B cell (primary cell): ENCODE results near the gene FAM98A. TPM values are rescaled to one million over a fixed set of nuclear protein-coding genes. Genes with fewer than 3 reads are reported as not detected.

ENCODE experiments used
- ATAC-seq: fragments of 200-7000 bp; cut with Tn5 transposase; one replicate; pipeline ENCODE4 v1.10.0; 2021; ENCODE audit warnings: low read depth, mild to moderate bottlenecking, moderate number of reproducible peaks, moderate library complexity
- CTCF ChIA-PET: fragments of 350-600 bp; sonication (Branson Sonifier 250); formaldehyde crosslinking; loops from one replicate; lab custom pipeline; 2021; ENCODE audit warnings: antibody characterized with exemption, inconsistent platforms; lab: Charles Lee
- POLR2A ChIA-PET: fragments of 350-600 bp; sonication (Branson Sonifier 250); formaldehyde crosslinking; loops from one replicate; lab custom pipeline; 2021; ENCODE audit warnings: antibody characterized with exemption; lab: Charles Lee
- DNase-seq: peaks from one replicate; pipeline ENCODE4 v3.0.0; 2013
- H2AFZ ChIP-seq: 2 replicates; pipeline ENCODE4 v1.6.1; 2012; ENCODE audit warnings: mild to moderate bottlenecking, low read depth, low read length; ENCODE audit not compliant: insufficient read depth, poor library complexity, severe bottlenecking
- H3K27ac ChIP-seq, 2 donors: 1 replicate in 1 of 2; 2 replicates in 1 of 2; pipeline ENCODE4 v1.5.1; 2012 to 2013; ENCODE audit warnings: low read length in 2 of 2, mild to moderate bottlenecking in 2 of 2, moderate library complexity in 1 of 2
- H3K27me3 ChIP-seq, 4 experiments: fragments of 200-600 bp in 1 of 4; sonication (generic) in 1 of 4; replicated peaks in 1 of 4; 1 replicate in 2 of 4; 2 replicates in 2 of 4; pipeline versions ENCODE4 v1.6.1 to v1.7.0; 2013 to 2016; ENCODE audit warnings: low read length in 3 of 4, mild to moderate bottlenecking in 2 of 4, mixed read lengths in 1 of 4, moderate library complexity in 1 of 4; ENCODE audit not compliant: insufficient read depth in 4 of 4, control insufficient read depth in 3 of 4; ENCODE audit errors: control extremely low read depth in 1 of 4
- H3K36me3 ChIP-seq, 2 experiments: replicated peaks in 1 of 2; 1 replicate in 1 of 2; 2 replicates in 1 of 2; pipeline versions ENCODE4 v1.6.1 to v1.7.1; 2013; ENCODE audit warnings: low read length in 1 of 2; ENCODE audit not compliant: insufficient read depth in 2 of 2, control insufficient read depth in 1 of 2; ENCODE audit errors: control extremely low read depth in 1 of 2, extremely low read depth in 1 of 2
- H3K4me1 ChIP-seq, 2 donors: fragments of 200-600 bp in 1 of 2; sonication (generic) in 1 of 2; 1 replicate in 1 of 2; 2 replicates in 1 of 2; pipeline versions ENCODE4 v1.5.1 to v1.6.1; 2013 to 2017; ENCODE audit warnings: low read length in 2 of 2; ENCODE audit not compliant: control insufficient read depth in 2 of 2, insufficient read depth in 2 of 2
- H3K4me2 ChIP-seq: replicated peaks from 2 replicates; pipeline ENCODE3; 2012; ENCODE audit warnings: mild to moderate bottlenecking, low read depth, low read length; ENCODE audit not compliant: poor library complexity, severe bottlenecking
- H3K4me3 ChIP-seq, 5 experiments: fragments of 200-600 bp in 1 of 5; sonication (generic) in 1 of 5; 1 replicate in 3 of 5; 2 replicates in 2 of 5; pipeline versions ENCODE4 v1.5.1 to v1.7.0; 2011 to 2016; ENCODE audit warnings: low read length in 4 of 5, mild to moderate bottlenecking in 4 of 5, low read depth in 2 of 5, control low read depth in 1 of 5, moderate library complexity in 1 of 5; ENCODE audit not compliant: insufficient read depth in 1 of 5; ENCODE audit errors: control extremely low read depth in 1 of 5, extremely low read depth in 1 of 5
- H3K79me2 ChIP-seq: fragments of 200-600 bp; sonication (generic); one replicate; pipeline ENCODE4 v1.6.0; 2016; ENCODE audit warnings: low read length; ENCODE audit not compliant: control insufficient read depth, insufficient read depth
- H3K9ac ChIP-seq: fragments of 200-600 bp; sonication (generic); 2 replicates; pipeline ENCODE4 v1.6.1; 2017; ENCODE audit warnings: mild to moderate bottlenecking, low read length, moderate library complexity
- H3K9me3 ChIP-seq, 3 donors: one replicate each; pipeline versions ENCODE4 v1.6.1 to v1.7.1; 2013; ENCODE audit warnings: low read length in 2 of 3; ENCODE audit not compliant: control insufficient read depth in 2 of 3, insufficient read depth in 1 of 3; ENCODE audit errors: control extremely low read depth in 1 of 3
- H4K20me1 ChIP-seq: 2 replicates; pipeline ENCODE4 v1.6.0; 2012; ENCODE audit warnings: mild to moderate bottlenecking, low read length; ENCODE audit not compliant: insufficient read depth, control insufficient read depth, poor library complexity, severe bottlenecking
- H3K27ac Mint-ChIP-seq: one replicate; pipeline ENCODE4 v1.8.0; 2021; ENCODE audit warnings: mixed read lengths
- H3K27me3 Mint-ChIP-seq: one replicate; pipeline ENCODE4 v1.8.0; 2021; ENCODE audit warnings: mixed read lengths
- H3K4me1 Mint-ChIP-seq: one replicate; pipeline ENCODE4 v1.8.0; 2021; ENCODE audit warnings: mixed read lengths
- H3K4me3 Mint-ChIP-seq: one replicate; pipeline ENCODE4 v1.8.0; 2021; ENCODE audit warnings: mixed read lengths
- H3K9me3 Mint-ChIP-seq: one replicate; pipeline ENCODE4 v1.8.0; 2022; ENCODE audit warnings: mixed read lengths; ENCODE audit not compliant: insufficient read depth
- CTCF ChIP-seq: fragments of 200-600 bp; IDR thresholded peaks from one replicate; pipeline ENCODE4 v1.8.0; 2022; ENCODE audit warnings: antibody characterized with exemption, mild to moderate bottlenecking
- EZH2 ChIP-seq: IDR thresholded peaks from 2 replicates; pipeline ENCODE4 v1.6.1; 2012; ENCODE audit warnings: borderline replicate concordance, low read depth, mild to moderate bottlenecking, moderate library complexity, low read length; ENCODE audit not compliant: insufficient read depth, poor library complexity, severe bottlenecking
- WGBS: methylation state at CpG from one replicate; pipeline ENCODE4 v1.1.5; 2013; ENCODE audit warnings: missing lambda C conversion rate; ENCODE audit not compliant: insufficient coverage; 5-methylcytosine and 5-hydroxymethylcytosine counted together
- intact Hi-C: fragments of 100-400 bp; cut with micrococcal nuclease; formaldehyde crosslinking; loops from one replicate; pipeline ENCODE4 v1.10.0; 2022
- polyA plus RNA-seq: library from polyadenylated mRNA; depleted of rRNA; stranded (reverse); fragments of >200 nt; gene quantifications from 2 replicates; pipeline ENCODE4 v1.2.3, GENCODE V29; 2012
- total RNA-seq, 2 donors: library from RNA; stranded (reverse); fragments of 120-200 nt in 1 of 2; gene quantifications; 1 replicate in 1 of 2; 2 replicates in 1 of 2; pipeline versions ENCODE4 v1.2.3 to v1.2.4, GENCODE V29; 2013 to 2022

FAM98A gene
- total and polyA plus RNA-seq, 2 donors (not counting 1 experiment from before 2014, with no cell fraction given): 8.1 to 32.1 TPM

GRCh38 chr2:33573657-33574056 is 25.4 kb downstream of the FAM98A start:
- no peaks in the 10 kb centered on the region for H4K20me1 ChIP-seq
- H3K27me3 ChIP-seq: no peaks in the 10 kb centered on the region
- 97% methylated on average over 3 of the region's 6 CpGs for WGBS
- TF ChIP-seq EZH2 (no peak), CTCF (no peak)
- Mint-ChIP-seq H3K27me3 (no peaks in the 10 kb centered on the region), H3K27ac (no peak overlapping the region), H3K4me3 (no peak overlapping the region), H3K9me3 (no peaks in the 10 kb centered on the region), H3K4me1 (peaks cover 5% of the 10 kb centered on the region)
- no peak overlapping the region for H2AFZ ChIP-seq
- ChIA-PET CTCF (interaction anchor here (1.1 to 5.0 kb wide), 2 partner anchors 10 to 15 kb away, joined by 3 to 28 read pairs; no protein-coding TSS in a partner anchor), POLR2A (no interaction called here)
- peaks cover 0 to 1% (median 0%) of the 10 kb centered on the region in 3 donors for H3K9me3 ChIP-seq
- DNase-seq: no peak
- H3K27ac ChIP-seq: no peak overlapping the region
- no peak for ATAC-seq
- H3K4me3 ChIP-seq: no peak overlapping the region
- H3K79me2 ChIP-seq: no peaks in the 10 kb centered on the region
- intact Hi-C loops: no loop called here
- no peak overlapping the region for H3K4me2 ChIP-seq
- no peak overlapping the region for H3K9ac ChIP-seq
- H3K36me3 ChIP-seq: no peaks in the 10 kb centered on the region
- H3K4me1 ChIP-seq: no peaks in the 10 kb centered on the region

GRCh38 chr2:33570681-33571080 is 28.4 kb downstream of the FAM98A start:
- CTCF ChIA-PET: interaction anchor here (5.0 kb wide), 1 partner anchor 13 kb away, joined by 28 read pairs; no protein-coding TSS in a partner anchor
- Mint-ChIP-seq H3K4me3 (no peak overlapping the region), H3K27me3 (no peaks in the 10 kb centered on the region), H3K27ac (no peak overlapping the region), H3K9me3 (no peaks in the 10 kb centered on the region), H3K4me1 (no peaks in the 10 kb centered on the region)
- Histone ChIP-seq H3K9me3 (peaks cover 0 to 1% (median 0%) of the 10 kb centered on the region in 3 donors), H3K4me3 (no peak overlapping the region), H3K4me2 (no peak overlapping the region), H3K36me3 (peaks cover 0 to under 1% of the 10 kb centered on the region in 2 experiments), H3K9ac (no peak overlapping the region), H3K79me2 (no peaks in the 10 kb centered on the region), H4K20me1 (no peaks in the 10 kb centered on the region), H2AFZ (no peak overlapping the region), H3K4me1 (no peaks in the 10 kb centered on the region), H3K27ac (no peak overlapping the region), H3K27me3 (no peaks in the 10 kb centered on the region)
- no peak for TF ChIP-seq EZH2
- no peak for TF ChIP-seq CTCF
- 20% methylated on average over 1 of the region's 2 CpGs for WGBS
- POLR2A ChIA-PET: no interaction called here
- no peak for ATAC-seq
- DNase-seq: no peak
- intact Hi-C loops: no loop called here
